ENCODE measurements around the gene PDSS2.

DNA sequence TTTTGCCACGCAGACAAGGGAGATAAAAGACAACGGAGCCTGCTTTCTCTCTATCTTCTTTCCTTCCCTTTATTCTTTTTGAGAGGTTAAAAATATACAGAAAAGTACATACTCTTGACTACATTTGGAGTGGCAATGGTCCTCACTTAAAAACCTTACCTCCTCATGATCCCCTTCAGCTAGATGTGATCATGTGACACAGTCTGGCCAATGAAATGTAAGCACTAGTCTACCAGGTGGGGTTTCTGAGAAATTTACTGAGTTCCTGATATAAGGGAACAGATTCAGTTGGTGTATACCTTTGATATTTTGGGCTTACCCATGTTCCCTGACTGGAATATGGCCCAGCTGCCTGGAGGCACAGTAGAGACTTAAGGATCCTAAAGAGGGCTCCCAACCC is 178.6 kb downstream of the PDSS2 start:
- TF ChIP-seq RAD21 (IDR thresholded peaks at IDR 0.05) (no peak), YY1 (IDR thresholded peaks at IDR 0.05) (no peak), ATF3 (IDR thresholded peaks at IDR 0.05) (no peak), JUND (IDR thresholded peaks at IDR 0.05) (no peak), RXRA (IDR thresholded peaks at IDR 0.05) (no peak), REST (IDR thresholded peaks at IDR 0.05) (no peak), TAF1 (conservative IDR thresholded peaks at IDR 0.05) (no peak), FOXA1 (IDR thresholded peaks at IDR 0.05) (no peak)
- TF ChIP-seq, protein P1, sequence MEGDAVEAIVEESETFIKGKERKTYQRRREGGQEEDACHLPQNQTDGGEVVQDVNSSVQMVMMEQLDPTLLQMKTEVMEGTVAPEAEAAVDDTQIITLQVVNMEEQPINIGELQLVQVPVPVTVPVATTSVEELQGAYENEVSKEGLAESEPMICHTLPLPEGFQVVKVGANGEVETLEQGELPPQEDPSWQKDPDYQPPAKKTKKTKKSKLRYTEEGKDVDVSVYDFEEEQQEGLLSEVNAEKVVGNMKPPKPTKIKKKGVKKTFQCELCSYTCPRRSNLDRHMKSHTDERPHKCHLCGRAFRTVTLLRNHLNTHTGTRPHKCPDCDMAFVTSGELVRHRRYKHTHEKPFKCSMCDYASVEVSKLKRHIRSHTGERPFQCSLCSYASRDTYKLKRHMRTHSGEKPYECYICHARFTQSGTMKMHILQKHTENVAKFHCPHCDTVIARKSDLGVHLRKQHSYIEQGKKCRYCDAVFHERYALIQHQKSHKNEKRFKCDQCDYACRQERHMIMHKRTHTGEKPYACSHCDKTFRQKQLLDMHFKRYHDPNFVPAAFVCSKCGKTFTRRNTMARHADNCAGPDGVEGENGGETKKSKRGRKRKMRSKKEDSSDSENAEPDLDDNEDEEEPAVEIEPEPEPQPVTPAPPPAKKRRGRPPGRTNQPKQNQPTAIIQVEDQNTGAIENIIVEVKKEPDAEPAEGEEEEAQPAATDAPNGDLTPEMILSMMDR (IDR thresholded peaks at IDR 0.05; ENCODE audit: low read depth, low read length, missing input control) = no peak
- TF ChIP-seq, protein P2, sequence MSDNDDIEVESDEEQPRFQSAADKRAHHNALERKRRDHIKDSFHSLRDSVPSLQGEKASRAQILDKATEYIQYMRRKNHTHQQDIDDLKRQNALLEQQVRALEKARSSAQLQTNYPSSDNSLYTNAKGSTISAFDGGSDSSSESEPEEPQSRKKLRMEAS (IDR thresholded peaks at IDR 0.05) = no peak
